ENCODE measurements around the gene AGPS.

Gene AGPS

GRCh38 chr2:177531706-177532105 is 139.1 kb downstream of the AGPS start:
- no peak overlapping the region for H3K27ac ChIP-seq (ENCODE audit: insufficient read depth, low read length, poor library complexity, severe bottlenecking)
- H3K36me3 ChIP-seq (ENCODE audit: control insufficient read depth, insufficient read depth, low read length) = no peaks in the 10 kb centered on the region
- no peak for DNase-seq
- no peaks in the 10 kb centered on the region for H3K9me3 ChIP-seq (ENCODE audit: control insufficient read depth, low read length)
- no peaks in the 10 kb centered on the region for H3K4me1 ChIP-seq (ENCODE audit: control insufficient read depth, insufficient read depth, low read length, poor library complexity, severe bottlenecking)
- no peaks in the 10 kb centered on the region for H3K27me3 ChIP-seq (replicated peaks; ENCODE audit: control insufficient read depth, insufficient read depth, low read length, poor library complexity, severe bottlenecking)
- no peak overlapping the region for H3K4me3 ChIP-seq (ENCODE audit: insufficient read depth, low read depth, low read length, poor library complexity, severe bottlenecking)

GRCh38 chr2:177532567-177532966 is 140.0 kb downstream of the AGPS start:
- H3K4me1 ChIP-seq (ENCODE audit: control insufficient read depth, insufficient read depth, low read length, poor library complexity, severe bottlenecking) = no peaks in the 10 kb centered on the region
- H3K4me3 ChIP-seq (ENCODE audit: insufficient read depth, low read depth, low read length, poor library complexity, severe bottlenecking) = no peak overlapping the region
- no peaks in the 10 kb centered on the region for H3K9me3 ChIP-seq (ENCODE audit: control insufficient read depth, low read length)
- no peaks in the 10 kb centered on the region for H3K27me3 ChIP-seq (replicated peaks; ENCODE audit: control insufficient read depth, insufficient read depth, low read length, poor library complexity, severe bottlenecking)
- no peaks in the 10 kb centered on the region for H3K36me3 ChIP-seq (ENCODE audit: control insufficient read depth, insufficient read depth, low read length)
- H3K27ac ChIP-seq (ENCODE audit: insufficient read depth, low read length, poor library complexity, severe bottlenecking) = no peak overlapping the region
- no peak for DNase-seq

- no peak overlapping the region for H3K27ac ChIP-seq (ENCODE audit: insufficient read depth, low read length, poor library complexity, severe bottlenecking)
- DNase-seq = no peak
- H3K9me3 ChIP-seq (ENCODE audit: control insufficient read depth, low read length) = no peaks in the 10 kb centered on the region
- H3K4me1 ChIP-seq (ENCODE audit: control insufficient read depth, insufficient read depth, low read length, poor library complexity, severe bottlenecking) = no peaks in the 10 kb centered on the region
- H3K36me3 ChIP-seq (ENCODE audit: control insufficient read depth, insufficient read depth, low read length) = no peaks in the 10 kb centered on the region
- H3K27me3 ChIP-seq (replicated peaks; ENCODE audit: control insufficient read depth, insufficient read depth, low read length, poor library complexity, severe bottlenecking) = no peaks in the 10 kb centered on the region
- H3K4me3 ChIP-seq (ENCODE audit: insufficient read depth, low read depth, low read length, poor library complexity, severe bottlenecking) = no peak overlapping the region
Measured at GRCh38 chr2:177533253-177533652, 140.7 kb downstream of the AGPS start.

GRCh38 chr2:177535000-177535399 is 142.4 kb downstream of the AGPS start:
- no peak overlapping the region for H3K27ac ChIP-seq (ENCODE audit: insufficient read depth, low read length, poor library complexity, severe bottlenecking)
- no peaks in the 10 kb centered on the region for H3K27me3 ChIP-seq (replicated peaks; ENCODE audit: control insufficient read depth, insufficient read depth, low read length, poor library complexity, severe bottlenecking)
- H3K9me3 ChIP-seq (ENCODE audit: control insufficient read depth, low read length) = no peaks in the 10 kb centered on the region
- no peak for DNase-seq
- no peak overlapping the region for H3K4me3 ChIP-seq (ENCODE audit: insufficient read depth, low read depth, low read length, poor library complexity, severe bottlenecking)
- H3K36me3 ChIP-seq (ENCODE audit: control insufficient read depth, insufficient read depth, low read length) = no peaks in the 10 kb centered on the region
- H3K4me1 ChIP-seq (ENCODE audit: control insufficient read depth, insufficient read depth, low read length, poor library complexity, severe bottlenecking) = no peaks in the 10 kb centered on the region

- no peak for DNase-seq
- Histone ChIP-seq H3K4me3 (ENCODE audit: insufficient read depth, low read depth, low read length, poor library complexity, severe bottlenecking) (no peak overlapping the region), H3K27me3 (replicated peaks; ENCODE audit: control insufficient read depth, insufficient read depth, low read length, poor library complexity, severe bottlenecking) (no peaks in the 10 kb centered on the region), H3K27ac (ENCODE audit: insufficient read depth, low read length, poor library complexity, severe bottlenecking) (no peak overlapping the region), H3K4me1 (ENCODE audit: control insufficient read depth, insufficient read depth, low read length, poor library complexity, severe bottlenecking) (no peaks in the 10 kb centered on the region), H3K36me3 (ENCODE audit: control insufficient read depth, insufficient read depth, low read length) (no peaks in the 10 kb centered on the region), H3K9me3 (ENCODE audit: control insufficient read depth, low read length) (no peaks in the 10 kb centered on the region)
Measured at GRCh38 chr2:177535958-177536504, 143.5 kb downstream of the AGPS start.

- no peaks in the 10 kb centered on the region for H3K27me3 ChIP-seq (replicated peaks; ENCODE audit: control insufficient read depth, insufficient read depth, low read length, poor library complexity, severe bottlenecking)
- H3K36me3 ChIP-seq (ENCODE audit: control insufficient read depth, insufficient read depth, low read length) = no peaks in the 10 kb centered on the region
- H3K9me3 ChIP-seq (ENCODE audit: control insufficient read depth, low read length) = no peaks in the 10 kb centered on the region
- DNase-seq = no peak
- no peak overlapping the region for H3K4me3 ChIP-seq (ENCODE audit: insufficient read depth, low read depth, low read length, poor library complexity, severe bottlenecking)
- no peak overlapping the region for H3K27ac ChIP-seq (ENCODE audit: insufficient read depth, low read length, poor library complexity, severe bottlenecking)
- H3K4me1 ChIP-seq (ENCODE audit: control insufficient read depth, insufficient read depth, low read length, poor library complexity, severe bottlenecking) = no peaks in the 10 kb centered on the region
Measured at GRCh38 chr2:177537213-177537612, 144.6 kb downstream of the AGPS start.

GRCh38 chr2:177537636-177538035 is 145.1 kb downstream of the AGPS start:
- Histone ChIP-seq H3K36me3 (ENCODE audit: control insufficient read depth, insufficient read depth, low read length) (no peaks in the 10 kb centered on the region), H3K9me3 (ENCODE audit: control insufficient read depth, low read length) (no peaks in the 10 kb centered on the region), H3K27me3 (replicated peaks; ENCODE audit: control insufficient read depth, insufficient read depth, low read length, poor library complexity, severe bottlenecking) (no peaks in the 10 kb centered on the region), H3K27ac (ENCODE audit: insufficient read depth, low read length, poor library complexity, severe bottlenecking) (no peak overlapping the region), H3K4me1 (ENCODE audit: control insufficient read depth, insufficient read depth, low read length, poor library complexity, severe bottlenecking) (no peaks in the 10 kb centered on the region), H3K4me3 (ENCODE audit: insufficient read depth, low read depth, low read length, poor library complexity, severe bottlenecking) (no peak overlapping the region)
- no peak for DNase-seq

- H3K27ac ChIP-seq (ENCODE audit: insufficient read depth, low read length, poor library complexity, severe bottlenecking) = no peak overlapping the region
- H3K9me3 ChIP-seq (ENCODE audit: control insufficient read depth, low read length) = no peaks in the 10 kb centered on the region
- H3K27me3 ChIP-seq (replicated peaks; ENCODE audit: control insufficient read depth, insufficient read depth, low read length, poor library complexity, severe bottlenecking) = no peaks in the 10 kb centered on the region
- H3K4me3 ChIP-seq (ENCODE audit: insufficient read depth, low read depth, low read length, poor library complexity, severe bottlenecking) = no peak overlapping the region
- H3K4me1 ChIP-seq (ENCODE audit: control insufficient read depth, insufficient read depth, low read length, poor library complexity, severe bottlenecking) = no peaks in the 10 kb centered on the region
- H3K36me3 ChIP-seq (ENCODE audit: control insufficient read depth, insufficient read depth, low read length) = no peaks in the 10 kb centered on the region
- DNase-seq = no peak
Measured at GRCh38 chr2:177538323-177538722, 145.8 kb downstream of the AGPS start.

- Histone ChIP-seq H3K36me3 (ENCODE audit: control insufficient read depth, insufficient read depth, low read length) (no peaks in the 10 kb centered on the region), H3K4me3 (ENCODE audit: insufficient read depth, low read depth, low read length, poor library complexity, severe bottlenecking) (no peak overlapping the region), H3K27ac (ENCODE audit: insufficient read depth, low read length, poor library complexity, severe bottlenecking) (no peak overlapping the region), H3K4me1 (ENCODE audit: control insufficient read depth, insufficient read depth, low read length, poor library complexity, severe bottlenecking) (no peaks in the 10 kb centered on the region), H3K27me3 (replicated peaks; ENCODE audit: control insufficient read depth, insufficient read depth, low read length, poor library complexity, severe bottlenecking) (no peaks in the 10 kb centered on the region), H3K9me3 (ENCODE audit: control insufficient read depth, low read length) (no peaks in the 10 kb centered on the region)
- no peak for DNase-seq
Measured at GRCh38 chr2:177540283-177540682, 147.7 kb downstream of the AGPS start.

GRCh38 chr2:177541258-177541991 is 148.9 kb downstream of the AGPS start:
- no peak overlapping the region for H3K27ac ChIP-seq (ENCODE audit: insufficient read depth, low read length, poor library complexity, severe bottlenecking)
- H3K27me3 ChIP-seq (replicated peaks; ENCODE audit: control insufficient read depth, insufficient read depth, low read length, poor library complexity, severe bottlenecking) = no peaks in the 10 kb centered on the region
- no peaks in the 10 kb centered on the region for H3K36me3 ChIP-seq (ENCODE audit: control insufficient read depth, insufficient read depth, low read length)
- H3K9me3 ChIP-seq (ENCODE audit: control insufficient read depth, low read length) = no peaks in the 10 kb centered on the region
- no peak for DNase-seq
- no peaks in the 10 kb centered on the region for H3K4me1 ChIP-seq (ENCODE audit: control insufficient read depth, insufficient read depth, low read length, poor library complexity, severe bottlenecking)
- no peak overlapping the region for H3K4me3 ChIP-seq (ENCODE audit: insufficient read depth, low read depth, low read length, poor library complexity, severe bottlenecking)
